SK-N-SH treated with all-trans-retinoic acid at 6 μM for 48 hours (cell line): ENCODE results near the gene POLD4.

Experiments
- ATAC-seq: fragments of 200-7000 bp; cut with Tn5 transposase; 3 replicates; pipeline ENCODE4 v1.9.1; 2020; ENCODE audit warnings: mild to moderate bottlenecking, moderate library complexity
- ARNTL ChIP-seq: fragments of 450-650 bp; formaldehyde crosslinking; IDR thresholded peaks from 2 replicates; pipeline ENCODE4 v1.5.0; 2020; ENCODE audit warnings: low read depth, mild to moderate bottlenecking, moderate library complexity, borderline replicate concordance
- BACH2 ChIP-seq: fragments of 250-450 bp; sonication (Bioruptor Pico); IDR thresholded peaks from 2 replicates; pipeline ENCODE4 v1.9.0; 2021; ENCODE audit warnings: mild to moderate bottlenecking, borderline replicate concordance
- CREB5 ChIP-seq: fragments of 250-450 bp; sonication (Bioruptor Pico); IDR thresholded peaks from 2 replicates; pipeline ENCODE4 v1.5.1; 2020; ENCODE audit warnings: low read depth, mild to moderate bottlenecking, moderate library complexity
- CSDC2 ChIP-seq: fragments of 250-450 bp; sonication (Bioruptor Pico); IDR thresholded peaks from 2 replicates; pipeline ENCODE4 v1.5.0; 2020; ENCODE audit warnings: mild to moderate bottlenecking, moderate library complexity
- GLIS3 ChIP-seq: fragments of 250-450 bp; sonication (Bioruptor Pico); IDR thresholded peaks from 2 replicates; pipeline ENCODE4 v1.5.0; 2020; ENCODE audit warnings: mild to moderate bottlenecking, moderate library complexity
- OSR1 ChIP-seq: fragments of 250-450 bp; sonication (Bioruptor Pico); IDR thresholded peaks from 2 replicates; pipeline ENCODE4 v1.8.0; 2022; ENCODE audit warnings: moderate library complexity, mild to moderate bottlenecking, inconsistent platforms
- PATZ1 ChIP-seq: fragments of 250-450 bp; sonication (Bioruptor Pico); IDR thresholded peaks from 2 replicates; pipeline ENCODE4 v1.8.0; 2020; ENCODE audit warnings: mild to moderate bottlenecking, moderate library complexity, borderline replicate concordance
- POU6F1 ChIP-seq: fragments of 250-450 bp; sonication (Bioruptor Pico); IDR thresholded peaks from 2 replicates; pipeline ENCODE4 v1.8.0; 2021; ENCODE audit warnings: low read depth, mild to moderate bottlenecking, moderate library complexity, borderline replicate concordance
- PPARA ChIP-seq: fragments of 250-450 bp; sonication (Bioruptor Pico); IDR thresholded peaks from 2 replicates; pipeline ENCODE4 v1.5.0; 2020; ENCODE audit warnings: mild to moderate bottlenecking, borderline replicate concordance
- RARB ChIP-seq: fragments of 250-450 bp; sonication (Bioruptor Pico); IDR thresholded peaks from 2 replicates; pipeline ENCODE4 v1.8.0; 2021; ENCODE audit warnings: mild to moderate bottlenecking, moderate library complexity
- SNAI2 ChIP-seq: fragments of 250-450 bp; sonication (Bioruptor Pico); IDR thresholded peaks from 2 replicates; pipeline ENCODE4 v1.5.0; 2020; ENCODE audit warnings: mild to moderate bottlenecking, moderate library complexity
- TCF4 ChIP-seq: fragments of 250-450 bp; sonication (Bioruptor Pico); IDR thresholded peaks from 2 replicates; pipeline ENCODE4 v1.8.0; 2021; ENCODE audit warnings: mild to moderate bottlenecking, moderate library complexity, borderline replicate concordance
- TSHZ2 ChIP-seq: fragments of 250-450 bp; sonication (Bioruptor Pico); IDR thresholded peaks from 2 replicates; pipeline ENCODE4 v1.5.0; 2020; ENCODE audit warnings: mild to moderate bottlenecking, moderate library complexity
- ZC3H10 ChIP-seq: fragments of 250-450 bp; sonication (Bioruptor Pico); IDR thresholded peaks from 2 replicates; pipeline ENCODE4 v1.5.1; 2021; ENCODE audit warnings: mild to moderate bottlenecking, moderate library complexity
- ZFP30 ChIP-seq: fragments of 450-650 bp; formaldehyde crosslinking; IDR thresholded peaks from 2 replicates; pipeline ENCODE4 v1.5.0; 2022; ENCODE audit warnings: mild to moderate bottlenecking, moderate library complexity
- ZNF565 ChIP-seq: fragments of 450-650 bp; formaldehyde crosslinking; conservative IDR thresholded peaks from 2 replicates; pipeline ENCODE4 v1.5.0; 2020; ENCODE audit warnings: low read depth, mild to moderate bottlenecking, moderate library complexity
- ZNF70 ChIP-seq: fragments of 450-650 bp; formaldehyde crosslinking; IDR thresholded peaks from 2 replicates; pipeline ENCODE4 v1.5.0; 2020; ENCODE audit warnings: mild to moderate bottlenecking, moderate library complexity
- ZNF8 ChIP-seq: fragments of 450-650 bp; formaldehyde crosslinking; IDR thresholded peaks from 2 replicates; pipeline ENCODE4 v1.5.0; 2020; ENCODE audit warnings: mild to moderate bottlenecking, moderate library complexity

The POLD4 gene

GRCh38 chr11:67345920-67346819 lies 7.2 kb downstream of the POLD4 start:
- TF ChIP-seq RARB (CRISPR knock-in tag) (no peak), OSR1 (no peak), ZNF70 (CRISPR knock-in tag) (no peak), SNAI2 (CRISPR knock-in tag) (no peak), CSDC2 (no peak), CREB5 (CRISPR knock-in tag) (no peak), TCF4 (CRISPR knock-in tag) (no peak), TSHZ2 (CRISPR knock-in tag) (no peak), POU6F1 (CRISPR knock-in tag) (no peak), BACH2 (no peak), PPARA (CRISPR knock-in tag) (no peak)
- TF ChIP-seq, all 23 proteins: peak for 0
- ATAC-seq, result peak; percentile 80

GRCh38 chr11:67345247-67345919 lies 8.0 kb downstream of the POLD4 start:
- TF ChIP-seq CREB5 (CRISPR knock-in tag) (no peak), TSHZ2 (CRISPR knock-in tag) (no peak), POU6F1 (CRISPR knock-in tag) (no peak), RARB (CRISPR knock-in tag) (no peak), TCF4 (CRISPR knock-in tag) (no peak), ZNF70 (CRISPR knock-in tag) (no peak), ZFP30 (CRISPR knock-in tag) (no peak), PATZ1 (CRISPR knock-in tag) (no peak), ZNF565 (CRISPR knock-in tag) (no peak), ZNF8 (CRISPR knock-in tag) (no peak), GLIS3 (no peak), CSDC2 (no peak), ARNTL (CRISPR knock-in tag) (no peak), ZC3H10 (no peak)
- TF ChIP-seq, all 23 proteins: peak for 0
- peak; percentile 44 for ATAC-seq
